Cardiac fibroblast (primary cell): Measurements from ENCODE around the gene STMN3.
A peak's percentile ranks its signal among the peaks of the same experiment; 100 is the strongest.

ENCODE experiments used
- DNase-seq, 2 donors: peaks; one replicate each; pipeline versions ENCODE4 v3.0.0 to v3.0.0-alpha.2; 2010; ENCODE audit warnings: low read depth in 2 of 2
- H3K4me3 ChIP-seq, 2 donors: replicated peaks in 1 of 2; 1 replicate in 1 of 2; 2 replicates in 1 of 2; pipeline ENCODE4 v1.5.1; 2011; ENCODE audit warnings: low read depth in 2 of 2, low read length in 2 of 2, mild to moderate bottlenecking in 2 of 2, moderate library complexity in 1 of 2
- TF ChIP-seq, protein P1 (sequence below): IDR thresholded peaks from one replicate; pipeline ENCODE4 v1.5.1; 2011; ENCODE audit warnings: low read depth, mild to moderate bottlenecking, low read length, inconsistent platforms

STMN3 gene

DNA sequence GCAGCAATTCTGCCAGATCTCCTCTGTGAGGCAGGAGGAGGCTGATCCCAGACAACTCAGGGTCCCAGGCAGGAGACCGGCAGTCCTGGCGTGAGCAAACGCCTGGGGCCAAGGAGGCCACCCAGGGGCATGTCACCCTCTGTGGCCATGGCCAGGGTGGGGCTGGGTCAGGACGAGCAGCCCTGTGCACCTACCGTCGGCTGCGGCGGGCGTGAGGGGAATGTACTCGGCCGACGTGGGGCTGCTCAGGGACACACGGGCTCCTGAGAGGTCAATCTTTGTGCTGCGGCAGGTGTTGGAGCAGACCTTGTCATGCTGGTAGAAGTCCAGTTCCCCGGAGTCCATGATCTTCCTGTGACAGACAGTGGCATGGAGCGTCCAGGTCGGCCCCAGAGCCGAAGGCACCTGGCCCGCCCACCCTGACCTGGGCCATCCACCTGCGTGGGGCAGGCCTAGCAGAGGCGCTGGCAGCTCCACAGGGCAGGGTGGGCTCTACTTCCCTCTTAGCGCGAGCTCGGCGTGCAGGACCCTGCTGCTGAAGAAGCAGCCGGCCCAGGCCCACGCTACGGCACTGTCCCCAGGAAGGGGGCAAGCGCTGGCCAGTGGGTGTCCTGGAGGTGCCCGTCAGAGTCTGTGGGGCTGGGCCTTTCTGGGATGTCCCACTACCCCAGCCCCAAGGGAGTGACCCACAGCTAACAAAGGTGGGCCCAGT is 57.7 kb downstream of the STMN3 start:
- TF ChIP-seq, protein P1, sequence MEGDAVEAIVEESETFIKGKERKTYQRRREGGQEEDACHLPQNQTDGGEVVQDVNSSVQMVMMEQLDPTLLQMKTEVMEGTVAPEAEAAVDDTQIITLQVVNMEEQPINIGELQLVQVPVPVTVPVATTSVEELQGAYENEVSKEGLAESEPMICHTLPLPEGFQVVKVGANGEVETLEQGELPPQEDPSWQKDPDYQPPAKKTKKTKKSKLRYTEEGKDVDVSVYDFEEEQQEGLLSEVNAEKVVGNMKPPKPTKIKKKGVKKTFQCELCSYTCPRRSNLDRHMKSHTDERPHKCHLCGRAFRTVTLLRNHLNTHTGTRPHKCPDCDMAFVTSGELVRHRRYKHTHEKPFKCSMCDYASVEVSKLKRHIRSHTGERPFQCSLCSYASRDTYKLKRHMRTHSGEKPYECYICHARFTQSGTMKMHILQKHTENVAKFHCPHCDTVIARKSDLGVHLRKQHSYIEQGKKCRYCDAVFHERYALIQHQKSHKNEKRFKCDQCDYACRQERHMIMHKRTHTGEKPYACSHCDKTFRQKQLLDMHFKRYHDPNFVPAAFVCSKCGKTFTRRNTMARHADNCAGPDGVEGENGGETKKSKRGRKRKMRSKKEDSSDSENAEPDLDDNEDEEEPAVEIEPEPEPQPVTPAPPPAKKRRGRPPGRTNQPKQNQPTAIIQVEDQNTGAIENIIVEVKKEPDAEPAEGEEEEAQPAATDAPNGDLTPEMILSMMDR: no peak
- DNase-seq: no peak
- no peak overlapping the region for H3K4me3 ChIP-seq

DNA sequence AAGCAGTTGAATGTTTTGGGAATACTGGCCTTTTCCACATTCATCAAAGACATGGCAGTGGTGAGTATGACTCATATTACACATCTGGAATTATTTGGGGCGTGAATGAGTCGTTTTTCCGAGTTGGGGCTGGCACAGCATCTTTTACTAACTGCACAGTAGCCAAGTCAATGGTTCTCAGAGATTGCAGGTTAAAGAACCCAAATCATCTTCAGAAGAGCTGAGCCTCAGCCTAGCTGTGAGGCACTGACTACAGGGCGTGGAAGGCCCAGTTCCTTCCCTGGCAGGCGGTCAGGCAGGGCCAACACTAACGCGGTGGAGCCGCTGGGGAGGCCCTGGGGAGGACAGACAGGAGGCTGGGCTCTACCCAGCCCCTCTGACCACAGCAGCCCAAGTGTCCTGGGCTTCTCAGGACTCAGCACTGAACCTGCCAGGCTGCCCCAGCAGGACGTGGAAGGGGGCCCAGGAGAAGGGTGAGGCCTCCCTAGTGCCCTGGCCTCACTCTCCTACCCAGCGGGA is 59.1 kb downstream of the STMN3 start:
- H3K4me3 ChIP-seq: no peak overlapping the region
- DNase-seq: peak in 1 of 2 donors; percentile 73
- TF ChIP-seq, protein P1: no peak

DNA sequence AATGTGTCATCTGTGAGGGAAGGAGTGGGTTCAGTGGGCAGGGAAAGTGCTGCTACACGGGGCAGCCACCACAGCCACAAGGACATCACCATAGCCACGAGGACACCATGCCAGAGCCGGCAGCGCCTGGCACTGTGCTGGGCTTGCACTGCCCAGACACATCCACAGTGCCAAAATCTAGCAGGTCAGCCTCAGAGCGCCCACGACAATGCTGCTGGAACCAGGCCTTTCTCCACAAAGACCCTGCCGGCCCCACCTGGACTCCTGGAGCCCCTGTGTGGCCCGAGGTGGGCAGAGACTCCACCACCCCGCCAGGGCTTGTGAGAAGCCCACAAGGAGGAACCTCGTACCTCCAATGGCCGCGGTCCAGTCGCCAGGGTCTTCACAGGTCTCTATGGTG is 60.6 kb downstream of the STMN3 start:
- TF ChIP-seq, protein P1: no peak
- H3K4me3 ChIP-seq: no peak overlapping the region
- no peak for DNase-seq

DNA sequence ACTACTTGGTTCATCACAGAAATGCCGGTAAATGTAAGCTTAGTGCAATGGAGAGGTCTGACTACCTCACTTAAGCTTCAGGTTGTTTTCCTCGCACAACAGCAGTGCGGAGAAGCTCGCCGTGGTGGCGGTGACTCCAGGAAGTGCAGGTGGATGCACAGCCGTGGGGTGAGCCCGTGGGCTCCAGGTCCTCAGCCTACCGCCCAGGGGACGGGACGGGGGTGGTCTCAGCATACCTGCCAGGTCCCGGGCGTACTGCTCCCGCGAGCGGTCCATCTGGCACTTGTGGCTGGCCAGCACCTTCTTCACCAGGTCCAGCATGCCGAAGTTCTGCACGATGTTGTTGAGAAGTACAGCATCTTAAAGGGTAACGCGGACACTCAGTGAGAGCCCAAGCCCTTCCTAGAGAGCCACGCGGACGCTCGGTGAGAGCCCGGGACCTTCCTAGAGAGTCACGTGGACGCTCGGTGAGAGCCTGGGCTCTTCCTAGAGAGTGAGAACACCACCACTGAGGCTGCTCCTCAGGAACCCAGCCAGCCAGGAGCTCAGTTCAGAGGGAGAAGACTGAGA is 61.4 kb downstream of the STMN3 start:
- no peak overlapping the region for H3K4me3 ChIP-seq
- no peak for DNase-seq
- TF ChIP-seq, protein P1: no peak

DNA sequence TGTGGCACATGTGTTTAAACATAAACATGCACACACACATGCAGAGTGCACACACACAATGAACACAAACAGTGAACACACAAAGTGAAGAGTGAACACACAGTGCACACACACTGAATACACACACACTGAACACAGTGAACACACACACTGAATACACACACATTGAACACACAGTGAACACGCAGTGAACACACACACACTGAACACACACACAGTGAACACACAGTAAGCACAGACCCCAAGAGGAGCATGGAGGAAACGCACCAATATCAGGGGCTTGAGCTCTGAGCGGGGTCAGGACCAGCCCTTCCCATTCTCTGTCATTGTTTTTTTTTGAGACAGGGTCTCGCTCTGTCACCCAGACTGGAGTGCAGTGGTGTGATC is 62.1 kb downstream of the STMN3 start:
- TF ChIP-seq, protein P1: no peak
- no peak for DNase-seq
- no peak overlapping the region for H3K4me3 ChIP-seq

DNA sequence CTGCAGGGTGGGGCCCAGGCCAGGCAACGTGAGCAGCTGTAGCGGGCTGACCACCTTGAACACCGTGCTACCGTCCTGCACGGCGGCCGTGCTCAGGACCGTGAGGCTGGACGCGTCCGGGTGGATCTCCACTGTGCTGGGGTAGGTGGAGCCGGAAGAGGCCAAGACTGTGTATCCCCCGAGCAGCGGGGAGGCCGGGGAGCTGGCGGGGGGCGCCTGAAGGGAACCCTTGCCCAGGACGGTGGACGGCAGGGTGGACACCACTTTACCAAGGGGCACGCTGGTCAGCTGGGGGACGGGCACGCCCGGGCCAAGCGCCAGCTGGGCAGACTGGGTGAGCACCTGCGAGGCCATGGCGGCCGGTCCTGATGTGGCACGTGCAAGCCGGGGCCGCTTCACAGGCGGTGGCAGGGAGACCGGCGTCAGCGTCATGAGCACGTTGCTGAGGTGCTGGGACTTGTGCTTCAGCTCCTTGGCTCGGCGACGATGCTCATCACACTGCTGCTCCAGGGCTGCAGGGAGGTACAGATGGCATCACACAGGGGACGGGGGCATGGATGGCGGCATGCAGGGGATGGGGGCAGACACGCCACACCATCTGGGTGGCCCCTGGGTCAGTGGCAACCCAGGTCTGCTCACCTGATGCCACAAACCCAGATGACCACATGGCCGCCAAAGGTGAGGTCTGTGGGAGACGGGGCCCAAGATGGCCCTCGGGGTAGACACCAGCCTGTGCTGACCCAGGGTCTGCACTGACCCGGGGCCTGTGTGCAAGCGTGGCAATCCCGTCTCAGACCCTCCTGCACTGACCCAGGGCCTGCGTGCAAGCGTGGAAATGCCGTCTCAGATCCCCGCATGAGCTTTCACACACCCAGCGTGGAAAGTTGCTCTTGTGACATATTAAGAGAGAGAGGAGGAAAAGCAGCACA is 62.7 kb downstream of the STMN3 start:
- TF ChIP-seq, protein P1: no peak
- no peak overlapping the region for H3K4me3 ChIP-seq
- no peak for DNase-seq
